Endothelial cell of umbilical vein (primary cell): ENCODE data around the gene BNIP5. TPM values are rescaled to one million over a fixed set of nuclear protein-coding genes. Genes with fewer than 3 reads are reported as not detected.

Source experiments
- BruUV-seq: library from RNA; stranded (reverse); fragments of 400-500 nt; replicated peaks from 2 replicates; lab custom pipeline; 2021; lab: Mats Ljungman, UMichigan
- CTCF ChIA-PET: fragments of 300-600, 350-600 bp; sonication (Branson Sonifier 250); formaldehyde crosslinking; loops from one replicate; lab custom pipeline; 2021; ENCODE audit warnings: antibody characterized with exemption, inconsistent platforms; lab: Charles Lee
- POLR2A ChIA-PET: fragments of 300-600, 350-600 bp; sonication (Branson Sonifier 250); formaldehyde crosslinking; loops from one replicate; lab custom pipeline; 2021; ENCODE audit warnings: antibody characterized with exemption, inconsistent platforms; lab: Charles Lee
- DNase-seq: peaks from one replicate; pipeline ENCODE4 v3.0.0-alpha.2; 2011; ENCODE audit warnings: low read depth, low spot score
- FAIRE-seq: peaks from 2 replicates; lab custom pipeline; 2011; peaks lifted over from hg19 to GRCh38; lab: Jason Lieb, UNC
- H2AFZ ChIP-seq: 2 replicates; pipeline ENCODE4 v1.6.0; 2012; ENCODE audit warnings: low read depth, low read length, control low read depth, inconsistent platforms
- H3K27ac ChIP-seq: 2 replicates; pipeline ENCODE4 v1.5.1; 2011; ENCODE audit warnings: low read depth, mild to moderate bottlenecking, control low read depth, low read length, moderate library complexity; ENCODE audit not compliant: insufficient read depth
- H3K27me3 ChIP-seq, 2 experiments: 2 replicates each; pipeline versions ENCODE4 v1.6.0 to v1.6.1; 2011; ENCODE audit warnings: low read length in 2 of 2, mixed read lengths in 1 of 2; ENCODE audit not compliant: control insufficient read depth in 2 of 2, insufficient read depth in 2 of 2
- H3K36me3 ChIP-seq, 2 experiments: 2 replicates in 1 of 2; 3 replicates in 1 of 2; pipeline ENCODE4 v1.5.1; 2011; ENCODE audit warnings: low read length in 2 of 2, mild to moderate bottlenecking in 1 of 2, moderate library complexity in 1 of 2; ENCODE audit not compliant: control insufficient read depth in 2 of 2, insufficient read depth in 2 of 2; ENCODE audit errors: extremely low read depth in 1 of 2
- H3K4me1 ChIP-seq: 3 replicates; pipeline ENCODE4 v1.5.1; 2011; ENCODE audit warnings: mild to moderate bottlenecking, low read length; ENCODE audit not compliant: control insufficient read depth, insufficient read depth; ENCODE audit errors: extremely low read depth
- H3K4me2 ChIP-seq: 2 replicates; pipeline ENCODE4 v1.6.1; 2011; ENCODE audit warnings: low read length, control low read depth, mixed read lengths; ENCODE audit not compliant: insufficient read depth
- H3K4me3 ChIP-seq, 3 experiments: fragments of 200-600 bp in 1 of 3; sonication (generic), shearing (Covaris generic) in 1 of 3; replicated peaks in 1 of 3; 2 replicates each; pipeline ENCODE4 v1.5.1; 2011 to 2016; ENCODE audit warnings: control low read depth in 3 of 3, low read length in 3 of 3, mild to moderate bottlenecking in 2 of 3, inconsistent platforms in 1 of 3, low read depth in 1 of 3, moderate library complexity in 1 of 3; ENCODE audit not compliant: insufficient read depth in 1 of 3
- H3K79me2 ChIP-seq: 2 replicates; pipeline ENCODE4 v1.6.0; 2012; ENCODE audit warnings: low read length, inconsistent platforms; ENCODE audit not compliant: control insufficient read depth, insufficient read depth
- H3K9ac ChIP-seq: replicated peaks from 2 replicates; pipeline ENCODE3; 2011; ENCODE audit warnings: low read length, control low read depth; ENCODE audit not compliant: insufficient read depth; ENCODE audit errors: extremely low read depth
- H3K9me1 ChIP-seq: replicated peaks from 3 replicates; pipeline ENCODE4 v1.6.0; 2011; ENCODE audit warnings: mild to moderate bottlenecking, low read length; ENCODE audit not compliant: control insufficient read depth, insufficient read depth; ENCODE audit errors: extremely low read depth
- H3K9me3 ChIP-seq: replicated peaks from 2 replicates; pipeline ENCODE4 v1.5.1; 2012; ENCODE audit warnings: low read length, inconsistent platforms; ENCODE audit not compliant: control insufficient read depth, insufficient read depth
- H4K20me1 ChIP-seq: replicated peaks from 2 replicates; pipeline ENCODE3; 2011; ENCODE audit warnings: mild to moderate bottlenecking, low read length; ENCODE audit not compliant: control insufficient read depth, insufficient read depth; ENCODE audit errors: extremely low read depth
- CTCF ChIP-seq, 2 donors: IDR thresholded peaks; 1 replicate in 1 of 2; 2 replicates in 1 of 2; pipeline ENCODE4 v1.5.1; 2011; ENCODE audit warnings: low read length in 2 of 2, mild to moderate bottlenecking in 2 of 2, moderate library complexity in 2 of 2, control low read depth in 1 of 2, inconsistent platforms in 1 of 2, low read depth in 1 of 2; ENCODE audit not compliant: insufficient read depth in 1 of 2; ENCODE audit errors: extremely low read depth in 1 of 2
- EZH2 ChIP-seq: IDR thresholded peaks from 2 replicates; pipeline ENCODE4 v1.6.1; 2012; ENCODE audit warnings: borderline replicate concordance, low read depth, mild to moderate bottlenecking, moderate library complexity, low read length, inconsistent platforms; ENCODE audit not compliant: severe bottlenecking
- FOS ChIP-seq: IDR thresholded peaks from 2 replicates; pipeline ENCODE4 v1.6.1; 2011; ENCODE audit warnings: mild to moderate bottlenecking, low read length, moderate library complexity, borderline replicate concordance; ENCODE audit not compliant: insufficient read depth
- GATA2 ChIP-seq: IDR thresholded peaks from 2 replicates; pipeline ENCODE4 v1.7.0; 2011; ENCODE audit warnings: low read depth, mild to moderate bottlenecking, moderate library complexity, mixed read lengths, low read length; ENCODE audit not compliant: insufficient read length, insufficient read depth
- JUN ChIP-seq: IDR thresholded peaks from 2 replicates; pipeline ENCODE4 v1.6.1; 2011; ENCODE audit warnings: borderline replicate concordance, low read depth; ENCODE audit not compliant: insufficient read length, insufficient read depth
- MAX ChIP-seq: IDR thresholded peaks from 2 replicates; pipeline ENCODE4 v1.6.1; 2011; ENCODE audit not compliant: insufficient read depth, insufficient read length
- MYC ChIP-seq: IDR thresholded peaks from one replicate; pipeline ENCODE4 v1.6.1; 2011; ENCODE audit warnings: mild to moderate bottlenecking, low read depth, low read length
- POLR2A ChIP-seq: IDR thresholded peaks from 2 replicates; pipeline ENCODE4 v1.6.1; 2012; ENCODE audit warnings: low read depth, mild to moderate bottlenecking, control low read depth, low read length
- POLR2AphosphoS5 ChIP-seq: IDR thresholded peaks from 2 replicates; pipeline ENCODE4 v1.6.1; 2012; ENCODE audit warnings: low read depth, mild to moderate bottlenecking, control low read depth, low read length, moderate library complexity; ENCODE audit not compliant: insufficient read depth
- dilution Hi-C: fragments of 300-500 bp; cut with MboI; formaldehyde crosslinking; loops from one replicate; pipeline ENCODE4 v1.15.0; 2019; ENCODE audit warnings: low sequenced_read_pairs; ENCODE audit not compliant: extremely low pct_ligation_motif_present
- intact Hi-C: fragments of 100-400 bp; cut with micrococcal nuclease; formaldehyde crosslinking; loops from one replicate; pipeline ENCODE4 v1.10.0; 2022
- polyA plus RNA-seq, 4 experiments: library from polyadenylated mRNA; depleted of rRNA in 3 of 4; stranded (reverse) in 3 of 4; unstranded in 1 of 4; fragments of >200 nt; gene quantifications; 2 replicates each; pipeline versions ENCODE4 v1.2.1 to v1.2.3, GENCODE V29; 2011 to 2012; ENCODE audit warnings: missing spikeins in 1 of 4
- total RNA-seq: library from RNA; stranded (reverse); gene quantifications from 2 replicates; pipeline ENCODE4 v1.2.3, GENCODE V29; 2021

Gene BNIP5
- total and polyA plus RNA-seq, 2 donors (not counting 3 experiments of a cell fraction or from before 2014, with no cell fraction given): not detected

GRCh38 chr6:36368921-36369865 lies 32.5 kb upstream of the BNIP5 start:
- H2AFZ ChIP-seq: no peak overlapping the region
- H3K9me1 ChIP-seq: no peaks in the 10 kb centered on the region
- no peak for FAIRE-seq
- intact Hi-C loops: no loop called here
- no peak overlapping the region for H3K9ac ChIP-seq
- no peak overlapping the region for H3K4me2 ChIP-seq
- no TSS peak for BruUV-seq
- H3K27me3 ChIP-seq: peaks cover 4 to 10% of the 10 kb centered on the region in 2 experiments
- DNase-seq: no peak
- H3K27ac ChIP-seq: no peak overlapping the region
- no peaks in the 10 kb centered on the region for H3K36me3 ChIP-seq
- H3K4me3 ChIP-seq: no peak overlapping the region
- ChIA-PET CTCF (interaction anchor here (1.0 to 3.2 kb wide), 4 partner anchors 9 to 67 kb away, joined by 3 to 11 read pairs (median 5); no protein-coding TSS in a partner anchor), POLR2A (no interaction called here)
- no peaks in the 10 kb centered on the region for H4K20me1 ChIP-seq
- peaks cover 9% of the 10 kb centered on the region for H3K4me1 ChIP-seq
- no peaks in the 10 kb centered on the region for H3K9me3 ChIP-seq
- dilution Hi-C loops: no loop called here
- TF ChIP-seq CTCF (IDR thresholded peaks at IDR 0.05; ENCODE audit: extremely low read depth in 1 of 2, insufficient read depth in 1 of 2, low read depth in 1 of 2, low read length in 2 of 2): no peak
- TF ChIP-seq GATA2: no peak
- no peak for TF ChIP-seq JUN
- TF ChIP-seq MAX: no peak
- TF ChIP-seq POLR2AphosphoS5: no peak
- TF ChIP-seq FOS: no peak
- no peak for TF ChIP-seq POLR2A
- TF ChIP-seq EZH2: no peak
- TF ChIP-seq MYC: no peak
- H3K79me2 ChIP-seq: no peaks in the 10 kb centered on the region
